OCI-LY3 (cell line): ENCODE data around the gene TRO.

Experiments used
- EZH2phosphoT487 ChIP-seq: fragments of 200-600 bp; shearing (Covaris generic); IDR thresholded peaks from 2 replicates; pipeline ENCODE4 v1.6.1; 2018; ENCODE audit warnings: antibody characterized with exemption, mixed run types, low read depth
- TF ChIP-seq, protein P1 (sequence below): fragments of 200-600, 300-600 bp; sonication (generic); IDR thresholded peaks from 2 replicates; pipeline ENCODE4 v1.5.1; 2014; ENCODE audit warnings: antibody characterized with exemption, low read length, low read depth

DNA sequence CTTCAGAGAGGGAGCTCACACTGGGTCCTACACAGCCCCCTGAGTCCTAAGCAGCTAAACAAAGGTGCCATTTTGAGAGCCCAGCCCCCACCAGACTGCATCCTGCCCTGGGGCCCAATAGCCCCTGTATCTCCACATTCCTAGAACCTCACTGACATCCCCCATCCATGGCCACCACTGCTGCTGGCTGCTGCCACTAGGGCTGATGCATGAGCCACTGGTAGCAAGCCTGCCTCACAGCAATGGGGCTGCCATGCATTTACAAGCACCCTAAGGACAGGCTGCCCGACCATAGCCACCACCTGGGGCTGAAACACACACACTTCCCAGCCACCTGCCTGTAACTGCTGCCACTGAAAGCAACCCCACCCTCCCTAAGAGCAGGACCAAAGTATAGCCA, 26.5 kb upstream of the TRO start:
- TF ChIP-seq, protein P1, sequence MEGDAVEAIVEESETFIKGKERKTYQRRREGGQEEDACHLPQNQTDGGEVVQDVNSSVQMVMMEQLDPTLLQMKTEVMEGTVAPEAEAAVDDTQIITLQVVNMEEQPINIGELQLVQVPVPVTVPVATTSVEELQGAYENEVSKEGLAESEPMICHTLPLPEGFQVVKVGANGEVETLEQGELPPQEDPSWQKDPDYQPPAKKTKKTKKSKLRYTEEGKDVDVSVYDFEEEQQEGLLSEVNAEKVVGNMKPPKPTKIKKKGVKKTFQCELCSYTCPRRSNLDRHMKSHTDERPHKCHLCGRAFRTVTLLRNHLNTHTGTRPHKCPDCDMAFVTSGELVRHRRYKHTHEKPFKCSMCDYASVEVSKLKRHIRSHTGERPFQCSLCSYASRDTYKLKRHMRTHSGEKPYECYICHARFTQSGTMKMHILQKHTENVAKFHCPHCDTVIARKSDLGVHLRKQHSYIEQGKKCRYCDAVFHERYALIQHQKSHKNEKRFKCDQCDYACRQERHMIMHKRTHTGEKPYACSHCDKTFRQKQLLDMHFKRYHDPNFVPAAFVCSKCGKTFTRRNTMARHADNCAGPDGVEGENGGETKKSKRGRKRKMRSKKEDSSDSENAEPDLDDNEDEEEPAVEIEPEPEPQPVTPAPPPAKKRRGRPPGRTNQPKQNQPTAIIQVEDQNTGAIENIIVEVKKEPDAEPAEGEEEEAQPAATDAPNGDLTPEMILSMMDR = no peak
- no peak for TF ChIP-seq EZH2phosphoT487
